ENCODE results near the gene PRKAR1A.
A peak's percentile ranks its signal among the peaks of the same experiment; 100 is the strongest.
"Not testable (repeated sequence)": the region's sequence is repeated elsewhere in the genome, so short reads cannot be mapped to it uniquely, and the experiment has no call there.

PRKAR1A gene

DNA sequence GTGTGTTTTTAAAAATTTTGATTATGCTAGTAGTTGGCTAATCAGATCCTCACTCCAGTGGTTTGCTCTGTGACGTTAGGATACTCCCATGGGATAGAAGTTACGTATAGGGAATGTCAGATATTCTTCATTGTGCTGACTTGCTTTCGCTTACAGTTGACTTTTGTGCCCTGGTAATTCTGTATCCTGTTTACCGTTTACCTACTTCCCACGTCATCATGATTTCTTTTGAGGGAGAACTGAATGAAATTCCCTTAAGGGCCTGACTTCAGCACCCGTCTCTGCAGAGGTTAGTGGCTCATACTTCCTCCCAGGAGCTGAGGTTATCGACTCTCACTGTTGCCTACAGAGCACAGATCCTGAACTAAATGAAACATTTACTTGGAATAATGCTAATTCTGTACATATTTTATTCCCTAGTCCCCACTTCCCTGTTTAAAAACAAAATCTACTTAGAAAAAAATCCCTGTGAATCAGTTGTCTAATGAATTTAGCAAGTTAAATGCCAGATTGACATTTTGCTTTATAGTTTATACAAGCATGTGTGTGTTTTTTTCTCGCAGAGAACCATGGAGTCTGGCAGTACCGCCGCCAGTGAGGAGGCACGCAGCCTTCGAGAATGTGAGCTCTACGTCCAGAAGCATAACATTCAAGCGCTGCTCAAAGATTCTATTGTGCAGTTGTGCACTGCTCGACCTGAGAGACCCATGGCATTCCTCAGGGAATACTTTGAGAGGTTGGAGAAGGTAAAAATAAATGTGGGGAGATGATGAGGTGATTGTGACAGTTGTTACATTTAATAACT lies 2.8 kb downstream of the PRKAR1A start (continued):
- no peak for TF ChIP-seq ZNF654 (tag by site-specific recombination; IDR thresholded peaks at IDR 0.05; ENCODE audit: low read depth)
- TF ChIP-seq, protein P1, sequence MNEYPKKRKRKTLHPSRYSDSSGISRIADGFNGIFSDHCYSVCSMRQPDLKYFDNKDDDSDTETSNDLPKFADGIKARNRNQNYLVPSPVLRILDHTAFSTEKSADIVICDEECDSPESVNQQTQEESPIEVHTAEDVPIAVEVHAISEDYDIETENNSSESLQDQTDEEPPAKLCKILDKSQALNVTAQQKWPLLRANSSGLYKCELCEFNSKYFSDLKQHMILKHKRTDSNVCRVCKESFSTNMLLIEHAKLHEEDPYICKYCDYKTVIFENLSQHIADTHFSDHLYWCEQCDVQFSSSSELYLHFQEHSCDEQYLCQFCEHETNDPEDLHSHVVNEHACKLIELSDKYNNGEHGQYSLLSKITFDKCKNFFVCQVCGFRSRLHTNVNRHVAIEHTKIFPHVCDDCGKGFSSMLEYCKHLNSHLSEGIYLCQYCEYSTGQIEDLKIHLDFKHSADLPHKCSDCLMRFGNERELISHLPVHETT (tag by site-specific recombination; IDR thresholded peaks at IDR 0.05), result 0 out of 2 replicates have a peak, but pooled peaks have one; percentile 38
- TF ChIP-seq PRDM1 (tag by site-specific recombination; IDR thresholded peaks at IDR 0.05), result 0 out of 2 replicates have a peak, but pooled peaks have one; percentile 33
- TF ChIP-seq ZNF19 (tag by site-specific recombination; IDR thresholded peaks at IDR 0.05; ENCODE audit: low read depth), result no peak
- TF ChIP-seq, protein P2, sequence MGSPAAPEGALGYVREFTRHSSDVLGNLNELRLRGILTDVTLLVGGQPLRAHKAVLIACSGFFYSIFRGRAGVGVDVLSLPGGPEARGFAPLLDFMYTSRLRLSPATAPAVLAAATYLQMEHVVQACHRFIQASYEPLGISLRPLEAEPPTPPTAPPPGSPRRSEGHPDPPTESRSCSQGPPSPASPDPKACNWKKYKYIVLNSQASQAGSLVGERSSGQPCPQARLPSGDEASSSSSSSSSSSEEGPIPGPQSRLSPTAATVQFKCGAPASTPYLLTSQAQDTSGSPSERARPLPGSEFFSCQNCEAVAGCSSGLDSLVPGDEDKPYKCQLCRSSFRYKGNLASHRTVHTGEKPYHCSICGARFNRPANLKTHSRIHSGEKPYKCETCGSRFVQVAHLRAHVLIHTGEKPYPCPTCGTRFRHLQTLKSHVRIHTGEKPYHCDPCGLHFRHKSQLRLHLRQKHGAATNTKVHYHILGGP (tag by site-specific recombination; IDR thresholded peaks at IDR 0.05), result no peak
- no peak for TF ChIP-seq ZNF426 (tag by site-specific recombination; IDR thresholded peaks at IDR 0.05)
- no peak for TF ChIP-seq ZNF114 (tag by site-specific recombination; IDR thresholded peaks at IDR 0.05)
- TF ChIP-seq, protein P3, sequence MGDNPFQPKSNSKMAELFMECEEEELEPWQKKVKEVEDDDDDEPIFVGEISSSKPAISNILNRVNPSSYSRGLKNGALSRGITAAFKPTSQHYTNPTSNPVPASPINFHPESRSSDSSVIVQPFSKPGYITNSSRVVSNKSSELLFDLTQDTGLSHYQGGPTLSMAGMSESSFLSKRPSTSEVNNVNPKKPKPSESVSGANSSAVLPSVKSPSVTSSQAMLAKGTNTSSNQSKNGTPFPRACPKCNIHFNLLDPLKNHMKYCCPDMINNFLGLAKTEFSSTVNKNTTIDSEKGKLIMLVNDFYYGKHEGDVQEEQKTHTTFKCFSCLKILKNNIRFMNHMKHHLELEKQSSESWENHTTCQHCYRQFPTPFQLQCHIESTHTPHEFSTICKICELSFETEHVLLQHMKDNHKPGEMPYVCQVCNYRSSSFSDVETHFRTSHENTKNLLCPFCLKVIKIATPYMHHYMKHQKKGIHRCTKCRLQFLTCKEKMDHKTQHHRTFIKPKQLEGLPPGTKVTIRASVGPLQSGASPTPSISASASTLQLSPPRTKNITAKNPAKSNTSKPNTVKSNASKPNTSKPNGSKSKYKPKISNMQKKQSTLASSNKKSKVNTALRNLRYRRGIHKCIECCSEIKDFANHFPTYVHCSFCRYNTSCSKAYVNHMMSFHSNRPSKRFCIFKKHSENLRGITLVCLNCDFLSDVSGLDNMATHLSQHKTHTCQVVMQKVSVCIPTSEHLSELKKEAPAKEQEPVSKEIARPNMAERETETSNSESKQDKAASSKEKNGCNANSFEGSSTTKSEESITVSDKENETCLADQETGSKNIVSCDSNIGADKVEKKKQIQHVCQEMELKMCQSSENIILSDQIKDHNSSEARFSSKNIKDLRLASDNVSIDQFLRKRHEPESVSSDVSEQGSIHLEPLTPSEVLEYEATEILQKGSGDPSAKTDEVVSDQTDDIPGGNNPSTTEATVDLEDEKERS (tag by site-specific recombination; IDR thresholded peaks at IDR 0.05), result no peak
- no peak for TF ChIP-seq ZNF501 (tag by site-specific recombination; IDR thresholded peaks at IDR 0.05)
- TF ChIP-seq IKZF3 (tag by site-specific recombination; IDR thresholded peaks at IDR 0.05), result peak; percentile 73; the same call in 1 of the 2 replicates

DNA sequence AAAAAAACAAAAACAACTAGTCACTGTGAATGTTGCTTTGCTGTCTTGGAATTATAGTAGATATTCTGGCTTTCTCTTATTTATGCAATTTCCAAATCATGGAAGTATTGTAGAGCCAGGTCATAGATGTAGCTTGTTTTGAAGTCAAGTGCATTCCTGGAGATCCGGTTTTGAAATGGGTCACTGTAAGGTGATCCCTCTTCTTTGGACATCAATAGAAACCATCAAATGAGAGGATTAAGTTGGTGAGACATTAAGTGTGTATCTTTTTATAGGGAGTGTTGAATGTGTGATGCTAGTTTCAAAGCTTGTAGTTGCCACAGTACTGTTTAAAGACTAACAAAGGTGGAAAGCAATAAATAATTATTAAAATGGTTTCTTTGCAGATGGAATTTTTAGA lies 4.5 kb downstream of the PRKAR1A start:
- CTCF ChIA-PET, result interaction anchor here (0.6 to 1.4 kb wide), 3 partner anchors 97 to 344 kb away, joined by 3 to 5 read pairs (median 4); no protein-coding TSS in a partner anchor
- TF ChIP-seq ZNF2 (tag by site-specific recombination; IDR thresholded peaks at IDR 0.05) (no peak), ZEB2 (tag by site-specific recombination; IDR thresholded peaks at IDR 0.05) (no peak), ZNF354C (tag by site-specific recombination; IDR thresholded peaks at IDR 0.05; ENCODE audit: borderline replicate concordance, low read depth) (no peak), ZNF555 (tag by site-specific recombination; conservative IDR thresholded peaks at IDR 0.05) (no peak), ZNF157 (tag by site-specific recombination; IDR thresholded peaks at IDR 0.05) (no peak), ZNF19 (tag by site-specific recombination; IDR thresholded peaks at IDR 0.05; ENCODE audit: low read depth) (no peak), ZNF48 (tag by site-specific recombination; IDR thresholded peaks at IDR 0.05) (no peak), ZNF514 (tag by site-specific recombination; IDR thresholded peaks at IDR 0.05) (no peak)
- TF ChIP-seq, protein P4, sequence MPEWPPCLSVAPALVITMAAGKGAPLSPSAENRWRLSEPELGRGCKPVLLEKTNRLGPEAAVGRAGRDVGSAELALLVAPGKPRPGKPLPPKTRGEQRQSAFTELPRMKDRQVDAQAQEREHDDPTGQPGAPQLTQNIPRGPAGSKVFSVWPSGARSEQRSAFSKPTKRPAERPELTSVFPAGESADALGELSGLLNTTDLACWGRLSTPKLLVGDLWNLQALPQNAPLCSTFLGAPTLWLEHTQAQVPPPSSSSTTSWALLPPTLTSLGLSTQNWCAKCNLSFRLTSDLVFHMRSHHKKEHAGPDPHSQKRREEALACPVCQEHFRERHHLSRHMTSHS (tag by site-specific recombination; IDR thresholded peaks at IDR 0.05), result no peak
- TF ChIP-seq, protein P5, sequence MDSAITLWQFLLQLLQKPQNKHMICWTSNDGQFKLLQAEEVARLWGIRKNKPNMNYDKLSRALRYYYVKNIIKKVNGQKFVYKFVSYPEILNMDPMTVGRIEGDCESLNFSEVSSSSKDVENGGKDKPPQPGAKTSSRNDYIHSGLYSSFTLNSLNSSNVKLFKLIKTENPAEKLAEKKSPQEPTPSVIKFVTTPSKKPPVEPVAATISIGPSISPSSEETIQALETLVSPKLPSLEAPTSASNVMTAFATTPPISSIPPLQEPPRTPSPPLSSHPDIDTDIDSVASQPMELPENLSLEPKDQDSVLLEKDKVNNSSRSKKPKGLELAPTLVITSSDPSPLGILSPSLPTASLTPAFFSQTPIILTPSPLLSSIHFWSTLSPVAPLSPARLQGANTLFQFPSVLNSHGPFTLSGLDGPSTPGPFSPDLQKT (IDR thresholded peaks at IDR 0.05; ENCODE audit: borderline replicate concordance, low read depth, low read length), result no peak
- Histone ChIP-seq H3K9me3 (ENCODE audit: control insufficient read depth, insufficient read depth, low read depth, low read length) (no peaks in the 10 kb centered on the region), H3K4me1 (ENCODE audit: control insufficient read depth, insufficient read depth, low read length) (peaks cover 8% of the 10 kb centered on the region), H3K27ac (ENCODE audit: extremely low read depth, low read depth, low read length) (no peak overlapping the region), H3K4me3 (ENCODE audit: low read depth, low read length) (no peak overlapping the region), H3K36me3 (ENCODE audit: control insufficient read depth in 2 of 2, insufficient read depth in 1 of 2, low read length in 2 of 2) (peaks cover 39 to 57% of the 10 kb centered on the region in 2 experiments)
- POLR2A ChIA-PET, result no interaction called here

DNA sequence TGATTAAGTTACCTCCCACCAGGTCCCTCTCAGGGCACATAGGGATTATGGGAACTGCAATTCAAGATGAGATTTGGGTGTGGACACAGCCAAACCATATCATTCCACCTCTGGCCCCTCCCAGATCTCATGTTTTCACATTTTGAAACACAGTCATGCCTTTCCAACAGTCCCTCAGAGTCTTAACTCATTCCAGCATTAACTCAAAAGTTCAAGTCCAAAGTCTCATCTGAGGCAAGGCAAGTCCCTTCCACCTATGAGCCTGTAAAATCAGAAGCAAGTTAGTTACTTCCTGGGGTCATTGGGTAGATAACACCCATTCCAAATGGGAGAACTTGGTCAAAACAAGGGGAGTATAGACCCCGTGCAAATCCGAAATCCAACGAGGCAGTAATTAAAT lies 5.4 kb downstream of the PRKAR1A start:
- CTCF ChIA-PET; H3K27ac ChIP-seq (ENCODE audit: extremely low read depth, low read depth, low read length); H3K9me3 ChIP-seq (ENCODE audit: control insufficient read depth, insufficient read depth, low read depth, low read length); POLR2A ChIA-PET; H3K4me1 ChIP-seq (ENCODE audit: control insufficient read depth, insufficient read depth, low read length); H3K4me3 ChIP-seq (ENCODE audit: low read depth, low read length): not testable (repeated sequence)
- H3K36me3 ChIP-seq (ENCODE audit: control insufficient read depth in 2 of 2, insufficient read depth in 1 of 2, low read length in 2 of 2), result peaks cover 44 to 65% of the 10 kb centered on the region in 2 experiments

Data from HEK293 (cell line).